Sigmoid colon (tissue), 7 donors: ENCODE measurements around the gene ARHGEF10L. TPM values are rescaled to one million over a fixed set of nuclear protein-coding genes. Genes with fewer than 3 reads are reported as not detected.
A peak's percentile ranks its signal among the peaks of the same experiment; 100 is the strongest.

Experiments
- DNase-seq: peaks from one replicate; pipeline ENCODE4 v3.0.0-alpha.2; 2019
- H3K27ac ChIP-seq, 4 donors: fragments of 200-600 bp; sonication (generic); one replicate each; pipeline ENCODE4 v1.5.1; 2016 to 2019; ENCODE audit warnings: mild to moderate bottlenecking in 1 of 4
- H3K27me3 ChIP-seq, 3 donors: fragments of 200-600 bp; sonication (generic); one replicate each; pipeline ENCODE4 v1.5.1; 2019; ENCODE audit warnings: mild to moderate bottlenecking in 1 of 3
- H3K36me3 ChIP-seq, 4 donors: fragments of 200-600 bp; sonication (generic); one replicate each; pipeline ENCODE4 v1.5.1; 2016 to 2019
- H3K4me1 ChIP-seq, 4 donors: fragments of 200-600 bp; sonication (generic); one replicate each; pipeline ENCODE4 v1.5.1; 2017 to 2019
- H3K4me3 ChIP-seq, 4 donors: fragments of 200-600 bp; sonication (generic); one replicate each; pipeline ENCODE4 v1.5.1; 2017 to 2019; ENCODE audit warnings: mild to moderate bottlenecking in 2 of 4, moderate library complexity in 1 of 4
- H3K9me3 ChIP-seq, 4 donors: fragments of 200-600 bp in 3 of 4; sonication (generic) in 3 of 4; one replicate each; pipeline versions ENCODE4 v1.5.1 to v1.6.1; 2013 to 2019
- EP300 ChIP-seq, 4 donors: sonication (generic); formaldehyde crosslinking; IDR thresholded peaks; one replicate each; pipeline ENCODE4 v1.6.1; 2017; ENCODE audit warnings: antibody characterized with exemption in 4 of 4
- POLR2A ChIP-seq, 2 donors: fragments of 450-650 bp; IDR thresholded peaks; one replicate each; pipeline ENCODE4 v1.6.1; 2016; ENCODE audit warnings: antibody characterized with exemption in 2 of 2, mild to moderate bottlenecking in 2 of 2, moderate library complexity in 2 of 2
- POLR2AphosphoS5 ChIP-seq, 4 donors: sonication (generic); formaldehyde crosslinking; IDR thresholded peaks; one replicate each; pipeline ENCODE4 v1.6.1; 2017; ENCODE audit warnings: antibody characterized with exemption in 4 of 4
- WGBS, 2 donors: extraction: QIAGEN DNeasy Blood & Tissue Kit; methylation state at CpG; one replicate each; pipeline ENCODE4 v1.1.7; 2013; 5-methylcytosine and 5-hydroxymethylcytosine counted together
- intact Hi-C: fragments of 100-400 bp; cut with DNase I; formaldehyde crosslinking; loops from one replicate; pipeline ENCODE4 v1.15.1; 2023
- polyA plus RNA-seq, 3 donors: library from polyadenylated mRNA; stranded (reverse); fragments of 200-250 nt; gene quantifications; one replicate each; pipeline ENCODE4 v1.2.3, GENCODE V29; 2013
- total RNA-seq, 4 donors: library from RNA; depleted of rRNA; stranded (reverse); fragments of >200 nt; gene quantifications; one replicate each; pipeline ENCODE4 v1.1.0, GENCODE V29; 2016
- TF ChIP-seq, protein P1 (sequence below), 4 experiments: fragments of 450-650 bp in 3 of 4; fragments of 200-600 bp in 1 of 4; IDR thresholded peaks; one replicate each; pipeline ENCODE4 v1.5.1; 2016 to 2019; ENCODE audit warnings: antibody characterized with exemption in 4 of 4, mild to moderate bottlenecking in 3 of 4, moderate library complexity in 2 of 4
- donor health status: healthy with polysubstance abuse.
- donor health status: Bipolar disorder and iron deficiency.
- donor health status: healthy.

ARHGEF10L gene
- total and polyA plus RNA-seq, 7 donors = 25.0 to 76.2 (median 33.0) TPM

DNA sequence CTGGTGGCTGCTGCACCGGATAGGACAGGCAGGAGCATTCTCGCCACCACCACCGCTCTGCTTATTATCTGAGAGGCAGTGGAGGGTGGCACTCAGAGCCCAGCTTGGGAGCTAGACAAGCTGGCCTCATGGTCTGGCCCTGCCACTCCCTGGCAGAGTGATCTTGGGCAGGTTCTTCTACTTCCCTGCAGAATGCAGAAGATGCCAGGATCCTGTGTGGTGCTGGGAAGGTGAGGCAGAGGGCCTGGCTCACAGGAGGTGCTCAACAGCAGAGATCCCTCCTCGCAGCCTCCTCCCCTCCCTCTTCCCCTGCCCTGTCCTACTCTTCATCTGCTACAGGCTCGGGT lies 60.4 kb downstream of the ARHGEF10L start:
- DNase-seq = no peak
- WGBS, 2 donors = 33 to 61% methylated on average over 5 of the region's 5 CpGs
- Histone ChIP-seq H3K36me3 (peaks cover 0 to 3% (median 0%) of the 10 kb centered on the region in 4 donors), H3K4me1 (peaks cover 0 to 29% (median 18%) of the 10 kb centered on the region in 4 donors), H3K4me3 (no peak overlapping the region), H3K9me3 (no peaks in the 10 kb centered on the region), H3K27ac (no peak overlapping the region), H3K27me3 (no peaks in the 10 kb centered on the region)
- TF ChIP-seq EP300 (IDR thresholded peaks at IDR 0.05) (no peak), POLR2AphosphoS5 (IDR thresholded peaks at IDR 0.05) (no peak), POLR2A (IDR thresholded peaks at IDR 0.05) (no peak)
- TF ChIP-seq, protein P1, sequence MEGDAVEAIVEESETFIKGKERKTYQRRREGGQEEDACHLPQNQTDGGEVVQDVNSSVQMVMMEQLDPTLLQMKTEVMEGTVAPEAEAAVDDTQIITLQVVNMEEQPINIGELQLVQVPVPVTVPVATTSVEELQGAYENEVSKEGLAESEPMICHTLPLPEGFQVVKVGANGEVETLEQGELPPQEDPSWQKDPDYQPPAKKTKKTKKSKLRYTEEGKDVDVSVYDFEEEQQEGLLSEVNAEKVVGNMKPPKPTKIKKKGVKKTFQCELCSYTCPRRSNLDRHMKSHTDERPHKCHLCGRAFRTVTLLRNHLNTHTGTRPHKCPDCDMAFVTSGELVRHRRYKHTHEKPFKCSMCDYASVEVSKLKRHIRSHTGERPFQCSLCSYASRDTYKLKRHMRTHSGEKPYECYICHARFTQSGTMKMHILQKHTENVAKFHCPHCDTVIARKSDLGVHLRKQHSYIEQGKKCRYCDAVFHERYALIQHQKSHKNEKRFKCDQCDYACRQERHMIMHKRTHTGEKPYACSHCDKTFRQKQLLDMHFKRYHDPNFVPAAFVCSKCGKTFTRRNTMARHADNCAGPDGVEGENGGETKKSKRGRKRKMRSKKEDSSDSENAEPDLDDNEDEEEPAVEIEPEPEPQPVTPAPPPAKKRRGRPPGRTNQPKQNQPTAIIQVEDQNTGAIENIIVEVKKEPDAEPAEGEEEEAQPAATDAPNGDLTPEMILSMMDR (IDR thresholded peaks at IDR 0.05) = no peak
- intact Hi-C loops = no loop called here

DNA sequence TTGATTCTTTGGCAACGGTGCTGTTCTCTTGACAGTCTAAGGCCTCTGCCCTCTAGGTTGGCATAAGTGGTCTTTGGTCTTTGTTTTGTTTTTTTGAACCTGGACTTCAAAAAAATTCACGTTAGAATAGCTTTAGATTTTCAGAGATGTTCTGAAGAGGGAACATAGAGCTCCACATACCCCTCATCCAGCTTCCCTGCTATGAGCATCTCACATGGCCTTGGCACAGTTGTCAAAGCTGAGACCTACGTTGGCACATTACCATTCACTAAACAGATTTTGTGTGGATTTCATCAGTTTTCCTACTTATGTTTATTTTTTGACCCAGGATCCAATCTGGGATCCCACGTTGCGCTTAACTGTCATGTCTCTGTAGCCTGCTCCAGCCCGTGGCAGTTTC lies 60.8 kb downstream of the ARHGEF10L start:
- TF ChIP-seq POLR2AphosphoS5 (IDR thresholded peaks at IDR 0.05) (no peak), EP300 (IDR thresholded peaks at IDR 0.05) (no peak), POLR2A (IDR thresholded peaks at IDR 0.05) (no peak)
- TF ChIP-seq, protein P1 (IDR thresholded peaks at IDR 0.05) = no peak
- H3K36me3 ChIP-seq = peaks cover 0 to 3% (median 0%) of the 10 kb centered on the region in 4 donors
- no peaks in the 10 kb centered on the region for H3K9me3 ChIP-seq
- intact Hi-C loops = no loop called here
- peaks cover 0 to 29% (median 21%) of the 10 kb centered on the region in 4 donors for H3K4me1 ChIP-seq
- DNase-seq = no peak
- 66 to 77% methylated on average over 6 of the region's 6 CpGs for WGBS, 2 donors
- no peak overlapping the region for H3K27ac ChIP-seq
- H3K27me3 ChIP-seq = no peaks in the 10 kb centered on the region
- H3K4me3 ChIP-seq = no peak overlapping the region

DNA sequence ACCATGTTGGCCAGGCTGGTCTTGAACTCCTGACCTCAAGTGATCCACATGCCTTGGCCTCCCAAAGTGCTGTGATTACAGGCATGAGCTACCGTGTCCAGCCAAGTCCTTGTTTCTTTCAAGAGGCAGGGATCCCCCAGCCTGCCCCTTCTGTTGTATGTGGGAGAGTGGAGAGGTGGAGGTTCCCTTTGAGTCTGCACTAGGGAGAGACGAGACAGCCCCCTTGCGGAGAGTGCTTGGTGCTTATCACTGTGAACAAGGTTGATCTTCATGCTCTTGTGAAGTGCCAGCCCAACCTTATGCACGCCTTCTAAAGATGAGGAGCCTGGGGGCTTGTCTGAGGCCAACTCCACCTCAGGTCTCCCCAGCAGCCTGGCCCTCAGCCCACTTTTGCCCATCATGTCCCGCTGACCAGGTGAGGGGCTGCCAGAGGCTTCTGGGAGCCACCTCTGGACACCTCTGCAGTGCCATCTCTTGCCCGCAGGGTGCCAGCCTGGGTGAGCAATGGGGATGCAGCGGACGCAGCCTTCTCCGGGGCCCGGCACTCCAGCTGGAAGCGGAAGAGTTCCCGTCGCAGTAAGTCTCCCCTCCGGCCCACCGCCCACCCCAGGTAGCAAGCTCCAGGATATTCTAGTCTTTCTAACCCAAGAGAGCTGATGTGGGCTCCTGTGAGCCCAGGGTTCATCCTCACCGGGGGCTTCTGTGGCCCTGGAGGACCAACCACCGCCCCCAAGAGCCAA lies 62.3 kb downstream of the ARHGEF10L start:
- Histone ChIP-seq H3K4me1 (peaks cover 0 to 32% (median 25%) of the 10 kb centered on the region in 4 donors), H3K36me3 (peaks cover 0 to 3% (median 0%) of the 10 kb centered on the region in 4 donors), H3K27ac (peak overlapping the region in 1 of 4 donors; percentile 54), H3K9me3 (no peaks in the 10 kb centered on the region), H3K27me3 (no peaks in the 10 kb centered on the region), H3K4me3 (no peak overlapping the region)
- 74 to 89% methylated on average over 17 of the region's 17 CpGs for WGBS, 2 donors
- intact Hi-C loops = no loop called here
- no peak for DNase-seq
- TF ChIP-seq EP300 (IDR thresholded peaks at IDR 0.05) = no peak
- TF ChIP-seq POLR2A (IDR thresholded peaks at IDR 0.05) = no peak
- TF ChIP-seq, protein P1 (IDR thresholded peaks at IDR 0.05) = no peak
- TF ChIP-seq POLR2AphosphoS5 (IDR thresholded peaks at IDR 0.05) = no peak

DNA sequence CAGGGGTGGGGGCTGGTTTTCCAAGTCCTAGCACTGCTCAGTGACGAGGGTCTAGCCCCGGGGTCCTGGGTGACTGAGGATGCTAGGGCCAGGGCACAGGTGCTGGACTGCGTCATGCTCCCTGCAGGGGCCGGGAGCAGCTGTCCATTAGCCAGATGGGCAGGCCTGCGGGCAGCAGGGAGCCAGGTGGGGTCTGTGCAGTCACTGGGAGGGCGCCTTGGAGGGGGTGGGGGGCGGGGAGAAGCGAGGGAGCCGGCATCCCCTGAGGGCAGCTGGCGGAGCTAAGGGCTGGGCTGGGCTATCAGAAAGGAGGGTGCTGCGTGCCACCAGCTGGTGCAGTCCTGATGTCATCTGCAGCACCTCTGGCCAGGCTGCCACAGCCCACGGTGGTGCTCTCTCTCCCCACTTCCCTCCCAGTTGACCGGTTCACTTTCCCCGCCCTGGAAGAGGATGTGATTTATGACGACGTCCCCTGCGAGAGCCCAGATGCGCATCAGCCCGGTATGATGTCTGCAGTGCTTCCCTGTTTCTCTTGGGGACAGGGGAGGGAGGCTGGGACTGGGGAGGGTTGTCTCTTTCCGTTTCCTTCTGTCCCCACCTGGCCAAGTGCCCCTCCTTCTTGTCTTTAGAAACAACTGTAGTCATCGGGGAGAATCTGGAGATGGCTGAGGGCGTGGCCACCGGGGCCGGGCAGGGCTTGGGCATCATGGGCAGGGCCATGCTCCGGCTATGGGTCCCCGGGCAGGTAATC lies 63.8 kb downstream of the ARHGEF10L start:
- Histone ChIP-seq H3K4me1 (peaks cover 0 to 27% (median 24%) of the 10 kb centered on the region in 4 donors), H3K4me3 (no peak overlapping the region), H3K27me3 (no peaks in the 10 kb centered on the region), H3K27ac (peak overlapping the region in 1 of 4 donors; percentile 54), H3K36me3 (peaks cover 0 to 10% (median 5%) of the 10 kb centered on the region in 4 donors), H3K9me3 (no peaks in the 10 kb centered on the region)
- no peak for DNase-seq
- WGBS, 2 donors = 26 to 48% methylated on average over 26 of the region's 26 CpGs
- intact Hi-C loops = no loop called here
- TF ChIP-seq POLR2A (IDR thresholded peaks at IDR 0.05) = no peak
- TF ChIP-seq, protein P1 (IDR thresholded peaks at IDR 0.05) = no peak
